ENCODE data around the gene QDPR.
A peak's percentile ranks its signal among the peaks of the same experiment; 100 is the strongest.

Gene QDPR

DNA sequence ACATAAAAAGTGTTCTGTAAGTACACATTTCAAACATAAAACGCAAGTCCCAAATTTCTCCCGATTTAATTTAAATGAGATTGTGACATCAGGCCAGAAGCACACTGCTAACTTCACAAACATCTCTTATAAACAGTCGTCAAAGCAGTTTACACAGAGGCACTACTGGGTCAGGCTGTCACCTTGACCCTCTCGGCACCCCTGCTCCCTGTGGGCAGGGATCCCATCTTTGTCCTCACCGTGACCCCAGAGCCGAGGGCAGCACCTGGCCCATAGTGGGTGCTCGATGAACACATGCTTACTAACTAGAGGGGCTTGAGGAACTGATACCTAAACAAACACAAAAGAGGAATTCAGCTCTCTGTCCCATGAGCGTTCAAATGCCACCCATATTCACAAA lies 22.2 kb downstream of the QDPR start:
- Mint-ChIP-seq H3K27me3 (no peaks in the 10 kb centered on the region), H3K4me3 (no peak overlapping the region), H3K36me3 (peaks cover 14% of the 10 kb centered on the region), H3K27ac (no peak overlapping the region), H3K4me1 (ENCODE audit: low read depth) (peaks cover 9% of the 10 kb centered on the region), H3K9me3 (ENCODE audit: low read depth) (no peaks in the 10 kb centered on the region)

- no peaks in the 10 kb centered on the region for H3K27me3 Mint-ChIP-seq
- peaks cover 17% of the 10 kb centered on the region for H3K36me3 Mint-ChIP-seq
- peak overlapping the region; percentile 25 for H3K27ac Mint-ChIP-seq
Measured at GRCh38 chr4:17489123-17489522, 22.8 kb downstream of the QDPR start.

DNA sequence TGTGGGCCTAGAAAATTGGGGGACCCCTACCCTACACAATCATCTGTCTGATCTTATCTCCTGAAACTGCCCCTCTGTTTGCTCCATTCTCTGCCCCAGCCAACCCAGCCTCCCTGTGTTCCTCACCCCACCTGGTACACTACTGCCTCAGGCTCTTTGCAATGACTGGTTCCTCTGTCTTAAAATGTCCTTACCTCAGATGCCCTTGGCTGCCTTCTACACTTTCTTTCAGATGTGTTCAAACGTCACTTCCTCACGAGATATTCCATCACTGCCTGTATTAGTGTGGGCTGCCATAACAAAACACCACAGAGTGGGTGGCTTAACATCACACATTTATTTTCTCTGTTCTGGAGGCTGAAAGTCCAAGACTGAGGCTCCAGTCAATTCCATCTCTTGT lies 29.2 kb downstream of the QDPR start:
- no peaks in the 10 kb centered on the region for H3K9me3 Mint-ChIP-seq (ENCODE audit: low read depth)
- H3K27ac Mint-ChIP-seq = no peak overlapping the region
- H3K4me3 Mint-ChIP-seq = no peak overlapping the region
- no peaks in the 10 kb centered on the region for H3K27me3 Mint-ChIP-seq
- no peaks in the 10 kb centered on the region for H3K4me1 Mint-ChIP-seq (ENCODE audit: low read depth)
- H3K36me3 Mint-ChIP-seq = peaks cover 14% of the 10 kb centered on the region

More at GRCh38 chr4:17489123-17489522, 22.8 kb downstream of the QDPR start:
- H3K9me3 Mint-ChIP-seq (ENCODE audit: low read depth) = no peaks in the 10 kb centered on the region
- peaks cover 4% of the 10 kb centered on the region for H3K4me1 Mint-ChIP-seq (ENCODE audit: low read depth)
- H3K4me3 Mint-ChIP-seq = no peak overlapping the region

DNA sequence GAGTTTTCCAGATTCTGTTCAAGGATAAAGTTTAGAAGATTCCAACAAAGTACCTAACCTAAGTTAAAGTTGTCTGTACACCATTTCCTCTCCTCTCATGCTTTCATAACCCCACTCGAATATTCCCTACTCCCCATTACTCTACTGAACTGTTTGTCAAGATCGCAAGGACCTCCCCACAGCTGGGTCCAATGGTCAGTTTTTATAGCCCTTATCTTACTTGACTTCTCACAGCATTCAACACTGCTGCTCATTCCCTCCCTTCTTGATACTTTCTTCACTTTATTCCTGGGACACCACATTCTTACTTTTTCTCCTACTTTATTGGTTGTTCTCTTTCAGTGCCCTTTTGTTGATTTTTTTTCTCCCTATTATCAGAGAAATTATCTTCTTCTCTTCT lies 30.9 kb downstream of the QDPR start:
- H3K27ac Mint-ChIP-seq = no peak overlapping the region
- no peaks in the 10 kb centered on the region for H3K9me3 Mint-ChIP-seq (ENCODE audit: low read depth)
- peaks cover 2% of the 10 kb centered on the region for H3K4me1 Mint-ChIP-seq (ENCODE audit: low read depth)
- no peak overlapping the region for H3K4me3 Mint-ChIP-seq
- H3K27me3 Mint-ChIP-seq = no peaks in the 10 kb centered on the region
- H3K36me3 Mint-ChIP-seq = peaks cover 9% of the 10 kb centered on the region

DNA sequence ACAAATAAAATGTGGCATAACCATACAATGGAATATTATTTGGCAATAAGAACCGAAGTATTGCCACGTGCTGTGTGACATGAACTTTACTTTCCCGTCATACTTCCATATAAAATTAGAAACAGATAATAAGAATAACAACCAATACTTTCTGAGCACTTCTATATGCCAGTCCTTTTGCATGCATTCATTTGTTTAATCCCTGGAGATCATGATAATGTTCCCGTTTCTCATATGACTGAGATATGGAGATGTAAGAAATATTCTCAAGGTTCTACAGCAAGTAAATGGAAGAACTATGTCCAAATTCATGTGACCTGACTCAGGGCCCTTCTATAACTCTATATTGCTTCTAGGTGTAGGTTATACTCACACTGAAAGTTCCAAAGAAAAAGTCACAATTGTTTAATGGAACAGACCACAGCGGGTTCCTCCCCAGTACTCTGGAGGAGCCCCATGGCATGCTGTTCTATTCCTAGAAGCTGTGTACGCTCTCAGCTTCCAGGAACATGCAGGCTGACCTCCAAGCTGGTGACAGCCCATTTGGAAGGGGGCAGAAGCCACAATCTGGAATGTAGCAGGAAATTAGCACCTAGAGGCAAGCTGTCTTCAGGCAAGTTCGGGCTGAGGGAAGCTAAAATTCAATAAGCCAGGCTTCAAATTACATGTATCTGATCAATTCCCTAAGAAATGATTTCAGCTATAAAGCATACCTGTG lies 31.5 kb downstream of the QDPR start:
- peaks cover 2% of the 10 kb centered on the region for H3K4me1 Mint-ChIP-seq (ENCODE audit: low read depth)
- H3K27me3 Mint-ChIP-seq = no peaks in the 10 kb centered on the region
- peaks cover 8% of the 10 kb centered on the region for H3K36me3 Mint-ChIP-seq
- no peaks in the 10 kb centered on the region for H3K9me3 Mint-ChIP-seq (ENCODE audit: low read depth)
- H3K27ac Mint-ChIP-seq = no peak overlapping the region
- H3K4me3 Mint-ChIP-seq = no peak overlapping the region

DNA sequence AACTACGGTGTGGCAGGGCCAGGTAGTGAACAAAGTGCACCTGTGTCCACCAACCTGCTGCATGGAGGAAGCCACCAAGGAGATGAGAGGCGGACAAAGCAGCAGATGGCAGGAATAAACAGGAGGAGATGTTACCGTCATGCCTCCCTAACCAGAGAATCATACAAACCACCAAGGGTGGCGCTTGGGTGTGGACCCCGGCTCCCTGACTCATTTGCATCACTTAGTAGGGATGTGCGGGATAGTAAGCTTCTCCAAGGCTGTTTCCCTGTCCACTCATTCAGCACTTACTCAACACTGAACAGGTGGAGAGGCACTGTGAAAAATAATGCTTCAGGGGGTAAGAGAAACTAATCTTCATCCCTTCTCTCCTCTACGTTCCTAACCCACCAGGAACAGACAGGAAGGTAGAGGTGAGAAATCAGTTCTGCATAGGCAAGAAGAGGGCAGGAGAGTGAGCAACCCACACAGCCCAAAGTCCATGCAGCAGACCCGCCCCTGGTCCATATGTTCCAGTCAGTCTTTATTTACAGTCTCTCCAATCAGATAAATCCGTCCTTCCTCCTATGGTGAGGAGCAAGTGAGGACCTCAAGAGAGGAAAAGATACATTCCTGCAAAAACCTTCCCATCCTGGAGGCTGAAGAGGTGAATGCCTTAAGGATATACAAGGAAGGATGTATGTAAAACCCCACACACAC lies 34.0 kb downstream of the QDPR start:
- Mint-ChIP-seq H3K36me3 (no peaks in the 10 kb centered on the region), H3K4me3 (no peak overlapping the region), H3K27ac (no peak overlapping the region)

GRCh38 chr4:17476853-17477252 lies 35.0 kb downstream of the QDPR start:
- Mint-ChIP-seq H3K36me3 (no peaks in the 10 kb centered on the region), H3K9me3 (ENCODE audit: low read depth) (no peaks in the 10 kb centered on the region), H3K4me1 (ENCODE audit: low read depth) (peaks cover 2% of the 10 kb centered on the region), H3K4me3 (no peak overlapping the region), H3K27me3 (no peaks in the 10 kb centered on the region), H3K27ac (no peak overlapping the region)

More for the DNA sequence above, 34.0 kb downstream of the QDPR start:
- Mint-ChIP-seq H3K4me1 (ENCODE audit: low read depth) (peaks cover 2% of the 10 kb centered on the region), H3K9me3 (ENCODE audit: low read depth) (no peaks in the 10 kb centered on the region), H3K27me3 (no peaks in the 10 kb centered on the region)

GRCh38 chr4:17475481-17475880 lies 36.4 kb downstream of the QDPR start:
- no peaks in the 10 kb centered on the region for H3K36me3 Mint-ChIP-seq
- H3K27ac Mint-ChIP-seq = no peak overlapping the region
- no peak overlapping the region for H3K4me3 Mint-ChIP-seq
- peaks cover 2% of the 10 kb centered on the region for H3K4me1 Mint-ChIP-seq (ENCODE audit: low read depth)
- H3K9me3 Mint-ChIP-seq (ENCODE audit: low read depth) = no peaks in the 10 kb centered on the region
- no peaks in the 10 kb centered on the region for H3K27me3 Mint-ChIP-seq

- Mint-ChIP-seq H3K4me3 (no peak overlapping the region), H3K9me3 (ENCODE audit: low read depth) (no peaks in the 10 kb centered on the region)
Measured at GRCh38 chr4:17469931-17470674, 41.8 kb downstream of the QDPR start.

DNA sequence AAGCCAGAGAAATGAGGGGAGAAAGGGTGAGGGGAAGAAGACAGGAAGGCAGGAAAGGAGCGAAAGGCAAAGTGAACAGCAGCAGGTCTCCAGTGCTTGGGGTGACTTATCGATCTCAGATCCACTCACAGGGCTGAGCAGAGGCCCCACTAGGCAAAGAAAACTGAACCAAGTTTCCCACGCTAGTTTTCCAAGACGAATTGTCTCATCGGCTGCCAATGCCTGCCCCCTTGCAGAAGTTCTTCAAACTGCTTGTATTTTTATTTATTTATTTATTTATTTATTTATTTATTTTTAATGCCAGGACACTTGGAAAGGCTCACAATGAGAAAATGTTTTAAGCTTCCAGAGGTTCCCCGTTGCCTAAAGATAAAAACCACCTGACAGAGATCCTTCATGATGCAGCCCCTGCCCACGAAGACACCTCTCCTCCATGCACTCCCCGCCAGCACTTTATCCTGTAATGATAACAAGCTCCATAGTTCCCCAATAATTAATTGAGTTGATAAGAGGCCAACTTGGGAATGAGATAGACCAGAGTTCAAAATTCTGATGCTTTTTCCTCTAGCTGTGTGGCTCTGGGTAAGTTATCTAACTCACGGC lies 43.2 kb downstream of the QDPR start:
- Mint-ChIP-seq H3K4me1 (ENCODE audit: low read depth) (no peaks in the 10 kb centered on the region), H3K27ac (no peak overlapping the region), H3K36me3 (peaks cover 8% of the 10 kb centered on the region), H3K4me3 (no peak overlapping the region), H3K27me3 (no peaks in the 10 kb centered on the region), H3K9me3 (ENCODE audit: low read depth) (no peaks in the 10 kb centered on the region)

More at GRCh38 chr4:17469931-17470674, 41.8 kb downstream of the QDPR start:
- H3K36me3 Mint-ChIP-seq = peaks cover 2% of the 10 kb centered on the region
- H3K27ac Mint-ChIP-seq = no peak overlapping the region
- no peaks in the 10 kb centered on the region for H3K27me3 Mint-ChIP-seq
- no peaks in the 10 kb centered on the region for H3K4me1 Mint-ChIP-seq (ENCODE audit: low read depth)

GRCh38 chr4:17463606-17464005 lies 48.3 kb downstream of the QDPR start:
- no peaks in the 10 kb centered on the region for H3K4me1 Mint-ChIP-seq (ENCODE audit: low read depth)
- H3K9me3 Mint-ChIP-seq (ENCODE audit: low read depth) = no peaks in the 10 kb centered on the region
- peaks cover 16% of the 10 kb centered on the region for H3K36me3 Mint-ChIP-seq
- no peaks in the 10 kb centered on the region for H3K27me3 Mint-ChIP-seq
- no peak overlapping the region for H3K4me3 Mint-ChIP-seq
- no peak overlapping the region for H3K27ac Mint-ChIP-seq

DNA sequence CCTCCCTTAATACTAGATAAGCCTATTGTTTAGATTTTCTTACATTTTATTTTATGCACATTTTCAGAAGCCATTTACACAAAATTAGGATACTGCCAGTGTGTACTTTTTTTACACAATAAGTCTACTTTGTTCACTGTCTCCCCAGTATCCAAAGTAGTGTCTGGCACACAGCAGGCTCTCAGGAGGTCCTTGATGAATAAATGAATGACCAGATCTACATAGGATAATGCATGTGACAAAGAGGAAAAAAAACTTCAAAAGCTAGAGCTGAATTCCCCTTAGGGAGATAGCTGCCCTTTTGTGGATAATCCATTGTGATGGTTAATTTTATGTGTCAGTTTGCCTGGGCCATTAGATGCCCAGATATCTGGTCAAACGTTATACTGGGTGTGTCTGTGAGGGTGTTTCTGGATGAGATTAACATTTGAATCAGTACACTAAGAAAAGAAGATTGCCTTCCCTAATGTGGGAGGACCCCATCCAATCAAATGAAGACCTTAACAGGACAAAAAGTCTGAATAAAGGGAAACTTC lies 61.6 kb downstream of the QDPR start:
- Mint-ChIP-seq H3K27ac (no peak overlapping the region), H3K4me1 (ENCODE audit: low read depth) (no peaks in the 10 kb centered on the region), H3K27me3 (no peaks in the 10 kb centered on the region), H3K36me3 (peaks cover 2% of the 10 kb centered on the region), H3K9me3 (ENCODE audit: low read depth) (no peaks in the 10 kb centered on the region), H3K4me3 (no peak overlapping the region)

GRCh38 chr4:17448689-17449088 lies 63.2 kb downstream of the QDPR start:
- Mint-ChIP-seq H3K36me3 (no peaks in the 10 kb centered on the region), H3K4me3 (no peak overlapping the region), H3K27ac (no peak overlapping the region), H3K9me3 (ENCODE audit: low read depth) (no peaks in the 10 kb centered on the region), H3K4me1 (ENCODE audit: low read depth) (no peaks in the 10 kb centered on the region), H3K27me3 (no peaks in the 10 kb centered on the region)

GRCh38 chr4:17447675-17448298 lies 64.1 kb downstream of the QDPR start:
- H3K4me3 Mint-ChIP-seq = no peak overlapping the region
- H3K27ac Mint-ChIP-seq = no peak overlapping the region
- H3K9me3 Mint-ChIP-seq (ENCODE audit: low read depth) = peaks cover 5% of the 10 kb centered on the region
- no peaks in the 10 kb centered on the region for H3K27me3 Mint-ChIP-seq
- H3K36me3 Mint-ChIP-seq = peaks cover under 1% of the 10 kb centered on the region
- no peaks in the 10 kb centered on the region for H3K4me1 Mint-ChIP-seq (ENCODE audit: low read depth)

Data from activated naive CD8-positive, alpha-beta T cell (primary cell).